Liver (tissue), 9 donors: ENCODE results near the gene NEUROG3. TPM values are rescaled to one million over a fixed set of nuclear protein-coding genes. Genes with fewer than 3 reads are reported as not detected.

ENCODE experiments used
- DNase-seq: peaks from one replicate; pipeline ENCODE4 v3.0.0-alpha.2; 2017; ENCODE audit warnings: low spot score
- H3K27ac ChIP-seq, 2 donors: one replicate each; pipeline ENCODE4 v1.7.0; 2013; ENCODE audit warnings: inconsistent platforms in 2 of 2, low read length in 2 of 2, control low read depth in 1 of 2, low read depth in 1 of 2, mild to moderate bottlenecking in 1 of 2
- H3K27me3 ChIP-seq, 4 donors: one replicate each; pipeline versions ENCODE4 v1.6.1 to v1.7.0; 2013; ENCODE audit warnings: low read length in 3 of 4, inconsistent platforms in 1 of 4, mild to moderate bottlenecking in 1 of 4, moderate library complexity in 1 of 4; ENCODE audit not compliant: control insufficient read depth in 4 of 4, insufficient read depth in 4 of 4
- H3K36me3 ChIP-seq, 4 donors: one replicate each; pipeline versions ENCODE4 v1.6.1 to v1.7.0; 2013; ENCODE audit warnings: low read length in 3 of 4, mild to moderate bottlenecking in 3 of 4, low read depth in 1 of 4, moderate library complexity in 1 of 4; ENCODE audit not compliant: control insufficient read depth in 4 of 4, insufficient read depth in 3 of 4
- H3K4me1 ChIP-seq, 4 donors: one replicate each; pipeline versions ENCODE4 v1.6.1 to v1.7.0; 2013; ENCODE audit warnings: low read length in 3 of 4, mild to moderate bottlenecking in 3 of 4, moderate library complexity in 1 of 4; ENCODE audit not compliant: control insufficient read depth in 4 of 4, insufficient read depth in 4 of 4
- H3K4me3 ChIP-seq, 3 donors: one replicate each; pipeline versions ENCODE4 v1.6.1 to v1.7.0; 2013; ENCODE audit warnings: low read length in 3 of 3, control low read depth in 1 of 3, low read depth in 1 of 3, mild to moderate bottlenecking in 1 of 3
- H3K9ac ChIP-seq, 2 donors: one replicate each; pipeline ENCODE4 v1.7.0; 2013; ENCODE audit warnings: low read length in 2 of 2, mild to moderate bottlenecking in 2 of 2, moderate library complexity in 2 of 2, control low read depth in 1 of 2, low read depth in 1 of 2
- H3K9me3 ChIP-seq, 4 donors: one replicate each; pipeline versions ENCODE4 v1.6.1 to v1.7.0; 2013; ENCODE audit warnings: low read length in 3 of 4; ENCODE audit not compliant: control insufficient read depth in 4 of 4
- CTCF ChIP-seq: fragments of 150-350 bp; IDR thresholded peaks from 2 replicates; pipeline ENCODE4 v1.5.1; 2017; ENCODE audit warnings: improper control_type of control experiment, low read depth, low read length; ENCODE audit not compliant: missing input control
- EGR1 ChIP-seq, 2 donors: IDR thresholded peaks; 2 replicates each; pipeline ENCODE4 v1.6.1; 2016 to 2018; ENCODE audit warnings: antibody characterized with exemption in 2 of 2, low read depth in 2 of 2
- FOXA1 ChIP-seq: IDR thresholded peaks from 2 replicates; pipeline ENCODE4 v1.6.1; 2016; ENCODE audit warnings: antibody characterized with exemption
- FOXA2 ChIP-seq: IDR thresholded peaks from 2 replicates; pipeline ENCODE4 v1.6.1; 2016; ENCODE audit warnings: antibody characterized with exemption
- GABPA ChIP-seq, 2 donors: IDR thresholded peaks in 1 of 2; conservative IDR thresholded peaks in 1 of 2; 2 replicates each; pipeline ENCODE4 v1.6.1; 2016; ENCODE audit warnings: antibody characterized with exemption in 2 of 2, mild to moderate bottlenecking in 1 of 2, moderate library complexity in 1 of 2
- HNF4A ChIP-seq, 2 donors: conservative IDR thresholded peaks; 2 replicates each; pipeline ENCODE4 v1.6.1; 2016; ENCODE audit warnings: antibody characterized with exemption in 2 of 2, mild to moderate bottlenecking in 2 of 2
- HNF4G ChIP-seq: IDR thresholded peaks from 2 replicates; pipeline ENCODE4 v1.6.1; 2016; ENCODE audit warnings: antibody characterized with exemption
- JUND ChIP-seq, 2 donors: IDR thresholded peaks; 2 replicates each; pipeline ENCODE4 v1.6.1; 2016; ENCODE audit warnings: antibody characterized with exemption in 2 of 2
- MAX ChIP-seq: IDR thresholded peaks from 2 replicates; pipeline ENCODE4 v1.6.1; 2016; ENCODE audit warnings: antibody characterized with exemption
- NR2F2 ChIP-seq: IDR thresholded peaks from 2 replicates; pipeline ENCODE4 v1.6.1; 2016; ENCODE audit warnings: antibody characterized with exemption
- RXRA ChIP-seq, 2 donors: IDR thresholded peaks; 2 replicates each; pipeline ENCODE4 v1.6.1; 2017 to 2018; ENCODE audit warnings: antibody characterized with exemption in 2 of 2, mild to moderate bottlenecking in 1 of 2
- SP1 ChIP-seq: IDR thresholded peaks from 2 replicates; pipeline ENCODE4 v1.6.1; 2018; ENCODE audit warnings: antibody characterized with exemption, mild to moderate bottlenecking
- TAF1 ChIP-seq: conservative IDR thresholded peaks from 2 replicates; pipeline ENCODE4 v1.6.1; 2016; ENCODE audit warnings: antibody characterized with exemption, mild to moderate bottlenecking
- YY1 ChIP-seq: IDR thresholded peaks from 2 replicates; pipeline ENCODE4 v1.6.1; 2016; ENCODE audit warnings: antibody characterized with exemption, mild to moderate bottlenecking
- WGBS: extraction: QIAGEN DNeasy Blood & Tissue Kit; methylation state at CpG from one replicate; pipeline ENCODE4 v1.1.7; 2013; 5-methylcytosine and 5-hydroxymethylcytosine counted together
- polyA plus RNA-seq, 2 donors: library from polyadenylated mRNA; stranded (reverse) in 1 of 2; unstranded in 1 of 2; fragments of 200-250 nt in 1 of 2; fragments of >200 nt in 1 of 2; fragmentation: Nextera tagmentation in 1 of 2; extraction: Ambion mirVana in 1 of 2; gene quantifications; one replicate each; pipeline versions ENCODE4 v1.2.1 to v1.2.3, GENCODE V29; 2013 to 2015
- total RNA-seq, 2 donors: library from RNA; depleted of rRNA; stranded (reverse); fragments of >200 nt; gene quantifications; one replicate each; pipeline ENCODE4 v1.2.3, GENCODE V29; 2014
- TF ChIP-seq, protein P1 (sequence below): IDR thresholded peaks from 2 replicates; pipeline ENCODE4 v1.6.1; 2016; ENCODE audit warnings: antibody characterized with exemption
- TF ChIP-seq, protein P2 (sequence below): IDR thresholded peaks from 2 replicates; pipeline ENCODE4 v1.6.1; 2016; ENCODE audit warnings: antibody characterized with exemption, mild to moderate bottlenecking
- TF ChIP-seq, protein P3 (sequence below): IDR thresholded peaks from 2 replicates; pipeline ENCODE4 v1.6.1; 2016; ENCODE audit warnings: antibody characterized with exemption
- donor health status: healthy.
- donor health status: healthy.
- donor health status: healthy.
- donor health status: healthy.
- donor health status: healthy.

The NEUROG3 gene
- total and polyA plus RNA-seq, 4 donors = not detected

DNA sequence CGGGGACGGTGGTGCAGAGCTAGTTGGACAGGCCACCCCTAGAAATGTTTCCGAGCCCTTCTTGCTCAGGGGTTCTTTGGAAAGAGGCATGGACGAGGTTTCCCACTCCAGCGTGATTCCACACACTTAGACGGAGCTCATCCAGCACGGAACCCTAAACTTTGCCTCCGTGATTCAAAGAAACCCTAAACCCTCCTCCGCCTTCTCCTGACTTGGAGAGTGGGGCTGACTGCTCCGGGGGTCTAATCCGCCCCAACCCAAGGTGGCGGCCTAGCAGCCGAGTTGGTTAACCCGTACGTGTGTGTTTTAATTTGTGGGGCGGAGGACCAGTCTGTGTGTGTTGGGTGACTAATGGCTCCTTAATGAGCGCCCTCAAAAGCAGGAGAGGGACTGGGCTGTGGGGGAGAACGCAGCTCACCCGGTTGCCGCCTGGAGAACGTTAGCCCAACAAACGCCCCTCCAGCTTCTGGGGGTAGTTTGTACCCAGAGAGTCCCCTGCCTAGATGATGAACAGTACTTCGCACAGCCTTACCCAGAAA, 3.8 kb downstream of the NEUROG3 start:
- peaks cover 10 to 21% (median 18%) of the 10 kb centered on the region in 4 donors for H3K27me3 ChIP-seq
- peaks cover 0 to 2% (median 0%) of the 10 kb centered on the region in 4 donors for H3K9me3 ChIP-seq
- WGBS = 5% methylated on average over 23 of the region's 23 CpGs
- no peaks in the 10 kb centered on the region for H3K36me3 ChIP-seq
- no peak overlapping the region for H3K27ac ChIP-seq
- H3K4me1 ChIP-seq = peaks cover 0 to 14% (median 4%) of the 10 kb centered on the region in 4 donors
- TF ChIP-seq MAX (no peak), FOXA2 (no peak), CTCF (no peak), HNF4G (no peak), HNF4A (conservative IDR thresholded peaks at IDR 0.05) (no peak), EGR1 (IDR thresholded peaks at IDR 0.05; ENCODE audit: low read depth in 2 of 2) (no peak), JUND (IDR thresholded peaks at IDR 0.05) (no peak), NR2F2 (no peak), TAF1 (no peak), SP1 (no peak), FOXA1 (no peak), RXRA (IDR thresholded peaks at IDR 0.05) (no peak), GABPA (IDR thresholded peaks at IDR 0.05 in 1 of 2, conservative IDR thresholded peaks at IDR 0.05 in 1 of 2) (no peak), YY1 (no peak)
- TF ChIP-seq, protein P1, sequence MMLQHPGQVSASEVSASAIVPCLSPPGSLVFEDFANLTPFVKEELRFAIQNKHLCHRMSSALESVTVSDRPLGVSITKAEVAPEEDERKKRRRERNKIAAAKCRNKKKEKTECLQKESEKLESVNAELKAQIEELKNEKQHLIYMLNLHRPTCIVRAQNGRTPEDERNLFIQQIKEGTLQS = no peak
- TF ChIP-seq, protein P2, sequence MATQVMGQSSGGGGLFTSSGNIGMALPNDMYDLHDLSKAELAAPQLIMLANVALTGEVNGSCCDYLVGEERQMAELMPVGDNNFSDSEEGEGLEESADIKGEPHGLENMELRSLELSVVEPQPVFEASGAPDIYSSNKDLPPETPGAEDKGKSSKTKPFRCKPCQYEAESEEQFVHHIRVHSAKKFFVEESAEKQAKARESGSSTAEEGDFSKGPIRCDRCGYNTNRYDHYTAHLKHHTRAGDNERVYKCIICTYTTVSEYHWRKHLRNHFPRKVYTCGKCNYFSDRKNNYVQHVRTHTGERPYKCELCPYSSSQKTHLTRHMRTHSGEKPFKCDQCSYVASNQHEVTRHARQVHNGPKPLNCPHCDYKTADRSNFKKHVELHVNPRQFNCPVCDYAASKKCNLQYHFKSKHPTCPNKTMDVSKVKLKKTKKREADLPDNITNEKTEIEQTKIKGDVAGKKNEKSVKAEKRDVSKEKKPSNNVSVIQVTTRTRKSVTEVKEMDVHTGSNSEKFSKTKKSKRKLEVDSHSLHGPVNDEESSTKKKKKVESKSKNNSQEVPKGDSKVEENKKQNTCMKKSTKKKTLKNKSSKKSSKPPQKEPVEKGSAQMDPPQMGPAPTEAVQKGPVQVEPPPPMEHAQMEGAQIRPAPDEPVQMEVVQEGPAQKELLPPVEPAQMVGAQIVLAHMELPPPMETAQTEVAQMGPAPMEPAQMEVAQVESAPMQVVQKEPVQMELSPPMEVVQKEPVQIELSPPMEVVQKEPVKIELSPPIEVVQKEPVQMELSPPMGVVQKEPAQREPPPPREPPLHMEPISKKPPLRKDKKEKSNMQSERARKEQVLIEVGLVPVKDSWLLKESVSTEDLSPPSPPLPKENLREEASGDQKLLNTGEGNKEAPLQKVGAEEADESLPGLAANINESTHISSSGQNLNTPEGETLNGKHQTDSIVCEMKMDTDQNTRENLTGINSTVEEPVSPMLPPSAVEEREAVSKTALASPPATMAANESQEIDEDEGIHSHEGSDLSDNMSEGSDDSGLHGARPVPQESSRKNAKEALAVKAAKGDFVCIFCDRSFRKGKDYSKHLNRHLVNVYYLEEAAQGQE = no peak
- TF ChIP-seq, protein P3, sequence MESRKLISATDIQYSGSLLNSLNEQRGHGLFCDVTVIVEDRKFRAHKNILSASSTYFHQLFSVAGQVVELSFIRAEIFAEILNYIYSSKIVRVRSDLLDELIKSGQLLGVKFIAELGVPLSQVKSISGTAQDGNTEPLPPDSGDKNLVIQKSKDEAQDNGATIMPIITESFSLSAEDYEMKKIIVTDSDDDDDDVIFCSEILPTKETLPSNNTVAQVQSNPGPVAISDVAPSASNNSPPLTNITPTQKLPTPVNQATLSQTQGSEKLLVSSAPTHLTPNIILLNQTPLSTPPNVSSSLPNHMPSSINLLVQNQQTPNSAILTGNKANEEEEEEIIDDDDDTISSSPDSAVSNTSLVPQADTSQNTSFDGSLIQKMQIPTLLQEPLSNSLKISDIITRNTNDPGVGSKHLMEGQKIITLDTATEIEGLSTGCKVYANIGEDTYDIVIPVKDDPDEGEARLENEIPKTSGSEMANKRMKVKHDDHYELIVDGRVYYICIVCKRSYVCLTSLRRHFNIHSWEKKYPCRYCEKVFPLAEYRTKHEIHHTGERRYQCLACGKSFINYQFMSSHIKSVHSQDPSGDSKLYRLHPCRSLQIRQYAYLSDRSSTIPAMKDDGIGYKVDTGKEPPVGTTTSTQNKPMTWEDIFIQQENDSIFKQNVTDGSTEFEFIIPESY = no peak
- no peak overlapping the region for H3K4me3 ChIP-seq
- no peak overlapping the region for H3K9ac ChIP-seq
- no peak for DNase-seq
